HFFc6 (cell line): ENCODE results near the gene NAT14. TPM values are rescaled to one million over a fixed set of nuclear protein-coding genes. Genes with fewer than 3 reads are reported as not detected.

ENCODE experiments used
- DNase-seq: peaks from one replicate; pipeline ENCODE4 v3.0.0-alpha.2; 2018
- H3K27ac Mint-ChIP-seq: 2 replicates; pipeline ENCODE4 v1.8.0; 2020; ENCODE audit warnings: mild to moderate bottlenecking, mixed read lengths
- H3K27me3 Mint-ChIP-seq: 2 replicates; pipeline ENCODE4 v1.8.0; 2021; ENCODE audit warnings: mild to moderate bottlenecking, moderate library complexity, mixed read lengths; ENCODE audit not compliant: insufficient read depth
- H3K36me3 Mint-ChIP-seq: 2 replicates; pipeline ENCODE4 v1.8.0; 2021; ENCODE audit warnings: low read depth, mixed read lengths
- H3K4me1 Mint-ChIP-seq: 2 replicates; pipeline ENCODE4 v1.8.0; 2020; ENCODE audit warnings: low read depth, mixed read lengths
- H3K4me3 Mint-ChIP-seq: 2 replicates; pipeline ENCODE4 v1.8.0; 2020; ENCODE audit warnings: mild to moderate bottlenecking, moderate library complexity, mixed read lengths
- H3K9me3 Mint-ChIP-seq: 2 replicates; pipeline ENCODE4 v1.8.0; 2020; ENCODE audit warnings: mild to moderate bottlenecking, mixed read lengths
- total RNA-seq, 6 experiments: library from RNA; stranded (reverse); fragmentation: NEBNext Ultra II Directional; extraction: Animal tissue kit (Norgen Biotek cat#: 25700); gene quantifications; 2 replicates in 1 of 6; 3 replicates in 5 of 6; pipeline ENCODE4 v1.2.3, GENCODE V29; 2021
- TF ChIP-seq, protein P1 (sequence below): fragments of 200-600 bp; sonication (generic); IDR thresholded peaks from 2 replicates; pipeline ENCODE4 v1.5.0; 2021; ENCODE audit warnings: antibody characterized with exemption, mild to moderate bottlenecking

NAT14 gene
- total RNA-seq, 6 experiments from 2014 or later = 53.3 to 72.0 (median 61.3) TPM

DNA sequence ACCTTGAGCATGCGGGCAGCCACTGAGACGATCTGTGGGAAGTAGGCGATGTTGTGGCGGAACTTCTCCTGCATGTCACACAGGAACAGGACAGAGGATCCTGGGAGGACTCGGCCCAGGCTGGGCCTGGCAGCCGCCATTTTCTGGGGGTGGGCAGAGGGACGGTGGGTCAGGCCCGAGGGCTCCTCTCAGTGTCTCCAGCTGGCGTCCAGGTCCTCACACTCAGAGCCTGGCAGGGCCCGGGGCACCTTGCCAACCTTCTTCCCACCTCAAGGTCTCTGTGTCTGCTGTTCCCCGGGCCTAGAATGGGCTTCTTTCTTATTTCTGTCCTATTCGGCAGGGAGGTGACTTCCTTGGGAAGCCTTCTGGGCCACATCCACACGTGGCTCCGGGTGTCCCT, 28.6 kb upstream of the NAT14 start:
- Mint-ChIP-seq H3K36me3 (peaks cover 6% of the 10 kb centered on the region), H3K27ac (no peak overlapping the region), H3K4me3 (no peak overlapping the region), H3K4me1 (peaks cover 17% of the 10 kb centered on the region), H3K9me3 (no peaks in the 10 kb centered on the region), H3K27me3 (peaks cover 8% of the 10 kb centered on the region)
- DNase-seq = no peak
- TF ChIP-seq, protein P1, sequence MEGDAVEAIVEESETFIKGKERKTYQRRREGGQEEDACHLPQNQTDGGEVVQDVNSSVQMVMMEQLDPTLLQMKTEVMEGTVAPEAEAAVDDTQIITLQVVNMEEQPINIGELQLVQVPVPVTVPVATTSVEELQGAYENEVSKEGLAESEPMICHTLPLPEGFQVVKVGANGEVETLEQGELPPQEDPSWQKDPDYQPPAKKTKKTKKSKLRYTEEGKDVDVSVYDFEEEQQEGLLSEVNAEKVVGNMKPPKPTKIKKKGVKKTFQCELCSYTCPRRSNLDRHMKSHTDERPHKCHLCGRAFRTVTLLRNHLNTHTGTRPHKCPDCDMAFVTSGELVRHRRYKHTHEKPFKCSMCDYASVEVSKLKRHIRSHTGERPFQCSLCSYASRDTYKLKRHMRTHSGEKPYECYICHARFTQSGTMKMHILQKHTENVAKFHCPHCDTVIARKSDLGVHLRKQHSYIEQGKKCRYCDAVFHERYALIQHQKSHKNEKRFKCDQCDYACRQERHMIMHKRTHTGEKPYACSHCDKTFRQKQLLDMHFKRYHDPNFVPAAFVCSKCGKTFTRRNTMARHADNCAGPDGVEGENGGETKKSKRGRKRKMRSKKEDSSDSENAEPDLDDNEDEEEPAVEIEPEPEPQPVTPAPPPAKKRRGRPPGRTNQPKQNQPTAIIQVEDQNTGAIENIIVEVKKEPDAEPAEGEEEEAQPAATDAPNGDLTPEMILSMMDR = no peak

DNA sequence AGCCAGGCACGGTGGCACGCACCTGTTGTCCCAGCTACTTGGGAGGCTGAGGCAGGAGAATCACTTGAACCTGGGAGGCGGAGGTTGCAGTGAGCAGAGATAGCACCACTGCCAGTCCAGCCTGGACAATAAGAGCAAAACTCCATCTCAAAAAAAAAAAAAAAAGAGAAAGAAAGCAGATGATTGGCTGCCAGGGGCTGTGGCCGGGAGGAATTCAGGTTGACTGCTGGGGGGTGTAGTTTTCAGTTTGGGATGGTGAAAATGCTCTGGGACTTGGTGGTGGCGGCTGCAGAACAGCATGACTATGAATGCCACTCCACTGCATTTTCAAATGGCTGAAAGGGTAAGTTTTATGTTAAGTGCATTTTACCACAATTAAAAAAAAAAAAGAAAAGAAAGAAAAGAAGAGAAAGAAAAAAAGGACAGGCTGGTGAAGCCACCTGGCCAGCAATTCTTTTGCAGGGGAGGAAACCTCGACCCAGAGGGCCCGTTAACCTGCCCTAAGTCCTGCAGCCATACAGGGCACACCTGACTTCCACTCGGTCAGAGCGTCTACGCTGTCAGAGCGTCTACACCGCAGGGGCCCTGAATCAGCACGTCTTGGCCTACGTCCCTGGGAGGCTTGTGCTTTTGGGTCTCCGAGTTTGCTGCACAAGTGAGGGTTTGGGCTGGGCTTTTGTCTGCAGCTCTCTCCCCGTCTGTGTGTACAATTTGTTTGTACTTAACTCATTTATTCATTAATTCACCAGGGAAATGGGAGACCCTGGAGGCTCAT, 27.1 kb upstream of the NAT14 start:
- H3K27ac Mint-ChIP-seq = no peak overlapping the region
- peaks cover 2% of the 10 kb centered on the region for H3K27me3 Mint-ChIP-seq
- peaks cover 28% of the 10 kb centered on the region for H3K4me1 Mint-ChIP-seq
- no peaks in the 10 kb centered on the region for H3K9me3 Mint-ChIP-seq
- DNase-seq = no peak
- peaks cover 6% of the 10 kb centered on the region for H3K36me3 Mint-ChIP-seq
- TF ChIP-seq, protein P1 = no peak
- no peak overlapping the region for H3K4me3 Mint-ChIP-seq

DNA sequence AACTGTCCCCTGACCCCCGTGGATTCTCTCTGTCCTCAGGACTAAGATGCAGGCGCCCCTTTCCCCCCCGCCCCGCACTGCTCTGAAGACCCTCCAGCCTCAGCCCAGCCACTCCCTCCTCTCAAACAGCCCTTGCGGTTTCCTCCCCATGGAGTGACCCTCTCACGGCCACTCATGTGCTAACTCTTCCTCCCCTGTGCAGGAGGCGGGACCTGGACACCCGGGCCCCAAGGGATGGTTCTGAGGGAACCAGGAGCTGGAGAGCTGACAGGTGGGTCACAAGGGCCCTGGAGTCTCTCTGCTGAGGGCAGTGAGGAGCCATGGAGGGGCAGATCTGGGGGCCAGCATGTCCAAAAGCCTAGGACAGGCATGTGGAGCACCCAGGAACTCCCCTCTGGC, 25.4 kb upstream of the NAT14 start:
- no peaks in the 10 kb centered on the region for H3K9me3 Mint-ChIP-seq
- no peaks in the 10 kb centered on the region; the same call in 1 of the 2 replicates for H3K27me3 Mint-ChIP-seq
- peaks cover 30% of the 10 kb centered on the region for H3K4me1 Mint-ChIP-seq
- DNase-seq = no peak
- no peaks in the 10 kb centered on the region for H3K36me3 Mint-ChIP-seq
- H3K4me3 Mint-ChIP-seq = no peak overlapping the region; the same call in 1 of the 2 replicates
- no peak overlapping the region for H3K27ac Mint-ChIP-seq
- TF ChIP-seq, protein P1 = no peak

DNA sequence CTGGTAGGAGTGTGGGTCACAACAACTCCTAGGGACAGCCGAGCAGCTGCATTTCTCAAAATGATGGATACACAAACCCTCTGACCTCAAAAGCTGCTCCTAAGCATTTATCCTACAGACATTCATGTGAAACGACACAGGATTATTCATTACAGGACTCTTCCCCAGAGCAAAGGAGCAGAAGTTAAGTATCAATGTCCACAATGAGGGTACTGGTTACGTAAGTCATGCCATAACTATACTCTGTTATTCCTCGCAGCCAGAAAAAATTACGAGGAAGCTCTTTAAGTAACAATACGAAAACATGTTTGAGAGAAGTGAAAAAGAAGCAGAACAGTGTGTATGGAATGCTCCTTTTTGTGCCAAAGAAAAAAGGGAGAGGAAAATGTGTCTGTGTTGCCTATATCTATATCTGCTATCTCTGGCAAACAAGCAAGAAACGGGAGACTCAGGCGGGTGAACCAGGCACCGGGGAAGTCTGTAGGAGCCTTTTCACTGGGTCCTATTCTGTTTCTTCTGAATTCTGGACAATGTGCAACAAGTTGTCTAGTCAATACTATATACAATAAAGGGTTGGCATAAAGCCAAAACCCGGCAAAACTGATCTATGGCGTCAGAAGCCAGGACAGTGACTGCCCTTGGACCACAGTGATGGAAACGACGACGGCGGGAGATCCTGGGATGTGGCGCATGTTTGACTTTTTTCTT, 24.9 kb upstream of the NAT14 start:
- TF ChIP-seq, protein P1 = no peak
- peak; percentile 23 for DNase-seq
- Mint-ChIP-seq H3K36me3 (no peaks in the 10 kb centered on the region), H3K4me1 (peaks cover 30% of the 10 kb centered on the region), H3K9me3 (no peaks in the 10 kb centered on the region), H3K4me3 (peak overlapping the region; percentile 94), H3K27ac (peak overlapping the region; percentile 82), H3K27me3 (no peaks in the 10 kb centered on the region; the same call in 1 of the 2 replicates)

DNA sequence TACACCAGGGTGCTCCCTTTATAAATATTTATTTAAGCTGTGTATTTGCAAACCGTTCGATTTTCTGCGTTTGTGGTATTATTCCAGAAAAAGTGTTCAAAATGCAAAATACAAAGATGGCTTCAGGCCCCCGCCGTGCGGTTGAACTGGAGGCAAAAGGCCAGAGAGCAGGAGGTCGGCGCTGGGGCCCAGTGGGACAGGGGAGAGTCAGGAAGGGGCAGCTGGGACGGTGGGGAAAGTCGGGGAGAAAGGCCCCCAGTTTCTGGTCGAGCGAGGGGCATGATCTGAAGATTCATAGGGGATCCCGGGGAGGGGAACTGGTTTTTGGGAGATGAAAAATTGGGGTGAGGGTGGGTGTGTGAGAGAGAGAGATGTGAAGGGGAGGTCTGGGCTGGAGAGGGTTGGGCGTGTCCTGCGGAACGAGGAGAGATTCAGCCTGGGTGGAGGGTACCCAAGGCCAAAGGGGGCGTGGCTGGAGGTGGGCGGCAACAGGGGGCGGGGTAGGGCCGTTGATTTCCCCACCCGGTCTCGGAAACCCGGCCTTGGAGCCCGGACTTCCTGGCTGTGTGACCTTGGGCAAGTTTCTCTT, 24.2 kb upstream of the NAT14 start:
- Mint-ChIP-seq H3K27me3 (no peaks in the 10 kb centered on the region; the same call in 1 of the 2 replicates), H3K4me1 (peaks cover 31% of the 10 kb centered on the region)

More for the DNA sequence above, 24.2 kb upstream of the NAT14 start:
- Mint-ChIP-seq H3K36me3 (no peaks in the 10 kb centered on the region), H3K9me3 (no peaks in the 10 kb centered on the region), H3K27ac (peak overlapping the region; percentile 82), H3K4me3 (peak overlapping the region; percentile 94)
- TF ChIP-seq, protein P1 = no peak
- peak; percentile 48 for DNase-seq
